Activated naive CD8-positive, alpha-beta T cell treated with anti-CD3 and anti-CD28 coated beads, Interleukin-2, amount 50 U/mL, for 24 hours (primary cell): ENCODE results near the gene SHMT2.
A peak's percentile ranks its signal among the peaks of the same experiment; 100 is the strongest.

Source experiments
- ATAC-seq: fragments of 150-1000 bp; cut with Tn5 transposase; one replicate; pipeline ENCODE4 v1.10.0; 2021
- DNase-seq: peaks from one replicate; pipeline ENCODE4 v3.0.0; 2021
- H3K27ac Mint-ChIP-seq: one replicate; pipeline ENCODE4 v1.8.0; 2021; ENCODE audit warnings: mild to moderate bottlenecking, mixed read lengths
- H3K27me3 Mint-ChIP-seq: one replicate; pipeline ENCODE4 v1.8.0; 2021; ENCODE audit warnings: mixed read lengths
- H3K36me3 Mint-ChIP-seq: one replicate; pipeline ENCODE4 v1.8.0; 2021; ENCODE audit warnings: low read depth, mixed read lengths
- H3K4me1 Mint-ChIP-seq: one replicate; pipeline ENCODE4 v1.8.0; 2021; ENCODE audit warnings: mixed read lengths
- H3K4me3 Mint-ChIP-seq: one replicate; pipeline ENCODE4 v1.8.0; 2021; ENCODE audit warnings: mild to moderate bottlenecking, moderate library complexity, mixed read lengths
- H3K9me3 Mint-ChIP-seq: one replicate; pipeline ENCODE4 v1.8.0; 2021; ENCODE audit warnings: mixed read lengths

The SHMT2 gene

DNA sequence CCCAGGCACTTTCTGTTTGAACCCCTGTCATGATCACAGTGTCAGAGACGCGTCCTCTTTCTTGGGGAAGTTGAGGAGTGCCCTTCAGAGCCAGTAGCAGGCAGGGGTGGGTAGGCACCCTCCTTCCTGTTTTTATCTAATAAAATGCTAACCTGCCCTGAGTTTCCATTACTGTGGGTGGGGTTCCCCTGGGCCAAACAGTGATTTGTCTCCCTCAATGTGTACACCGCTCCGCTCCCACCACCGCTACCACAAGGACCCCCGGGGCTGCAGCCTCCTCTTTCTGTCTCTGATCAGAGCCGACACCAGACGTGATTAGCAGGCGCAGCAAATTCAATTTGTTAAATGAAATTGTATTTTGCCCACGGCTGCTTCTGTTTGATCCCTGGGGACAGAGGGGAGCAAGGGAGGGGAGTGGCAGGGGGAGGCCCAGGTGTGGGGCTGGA is 5.1 kb downstream of the SHMT2 start:
- Mint-ChIP-seq H3K27me3 (peaks cover 22% of the 10 kb centered on the region), H3K9me3 (no peaks in the 10 kb centered on the region), H3K27ac (peak overlapping the region; percentile 56), H3K36me3 (peaks cover 48% of the 10 kb centered on the region), H3K4me3 (no peak overlapping the region), H3K4me1 (peaks cover 68% of the 10 kb centered on the region)
- DNase-seq (no peak), ATAC-seq (no peak)

DNA sequence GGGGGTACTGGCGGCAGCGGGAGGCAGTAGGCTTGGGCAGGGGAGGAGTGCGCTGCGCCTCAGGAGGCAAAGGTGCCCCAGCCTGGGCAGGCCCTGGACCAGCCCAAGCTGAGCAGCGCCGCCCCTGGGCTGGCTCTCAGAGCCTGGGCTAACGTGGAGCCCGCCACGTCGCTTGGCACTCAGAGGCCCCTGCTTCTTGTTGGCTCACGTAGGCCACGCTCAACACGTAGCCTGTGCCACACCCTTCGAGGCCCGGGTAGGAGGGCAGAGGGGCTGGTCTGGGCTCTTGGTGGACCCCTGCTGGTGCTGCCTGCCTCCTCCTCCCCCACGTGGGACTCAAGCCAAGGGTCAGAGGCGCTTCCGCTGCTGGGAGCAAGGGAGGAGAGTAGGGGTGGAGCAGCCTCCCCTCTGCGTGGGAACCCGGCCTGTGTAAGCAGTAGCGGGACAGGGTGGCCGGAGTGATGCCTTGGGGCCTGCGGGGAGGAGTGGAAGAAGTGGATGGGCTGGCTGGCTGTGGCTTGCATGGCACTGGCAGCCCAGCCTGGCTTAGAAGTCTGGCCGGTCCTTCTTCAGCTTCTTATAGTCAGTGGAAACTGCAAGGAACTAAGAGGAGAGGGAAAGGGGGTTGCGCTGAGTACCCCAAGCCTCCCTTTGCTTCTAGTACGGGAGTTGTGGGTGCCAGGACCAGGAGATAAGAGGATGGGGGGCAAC is 5.7 kb downstream of the SHMT2 start:
- DNase-seq = no peak
- no peak for ATAC-seq
- Mint-ChIP-seq H3K9me3 (no peaks in the 10 kb centered on the region), H3K36me3 (peaks cover 44% of the 10 kb centered on the region), H3K4me1 (peaks cover 68% of the 10 kb centered on the region), H3K27me3 (peaks cover 23% of the 10 kb centered on the region), H3K27ac (peak overlapping the region; percentile 27), H3K4me3 (no peak overlapping the region)

DNA sequence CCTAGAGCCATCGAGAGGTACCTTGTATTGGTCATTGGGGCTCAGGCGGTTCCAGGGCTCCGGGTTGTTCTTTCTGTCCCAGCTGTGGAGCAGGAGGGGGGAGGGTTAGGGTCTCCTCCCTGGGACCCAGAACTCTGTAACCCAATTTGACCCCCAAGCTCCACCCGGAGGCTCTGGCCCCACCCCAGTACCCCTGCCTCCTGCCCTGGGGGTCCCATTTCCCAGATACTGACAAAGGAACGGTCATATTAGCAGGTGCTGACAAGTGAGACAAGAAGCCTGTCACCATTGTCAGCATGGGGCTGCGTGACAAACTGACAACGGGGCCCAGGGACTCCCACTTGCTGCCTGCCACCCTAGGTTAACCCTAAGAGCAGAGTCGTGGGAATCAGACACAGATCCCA is 6.2 kb downstream of the SHMT2 start:
- peak overlapping the region; percentile 27 for H3K27ac Mint-ChIP-seq
- H3K9me3 Mint-ChIP-seq = no peaks in the 10 kb centered on the region
- H3K4me1 Mint-ChIP-seq = peaks cover 67% of the 10 kb centered on the region
- no peak for DNase-seq
- peaks cover 29% of the 10 kb centered on the region for H3K27me3 Mint-ChIP-seq
- H3K36me3 Mint-ChIP-seq = peaks cover 38% of the 10 kb centered on the region
- ATAC-seq = peak; percentile 4
- no peak overlapping the region for H3K4me3 Mint-ChIP-seq

DNA sequence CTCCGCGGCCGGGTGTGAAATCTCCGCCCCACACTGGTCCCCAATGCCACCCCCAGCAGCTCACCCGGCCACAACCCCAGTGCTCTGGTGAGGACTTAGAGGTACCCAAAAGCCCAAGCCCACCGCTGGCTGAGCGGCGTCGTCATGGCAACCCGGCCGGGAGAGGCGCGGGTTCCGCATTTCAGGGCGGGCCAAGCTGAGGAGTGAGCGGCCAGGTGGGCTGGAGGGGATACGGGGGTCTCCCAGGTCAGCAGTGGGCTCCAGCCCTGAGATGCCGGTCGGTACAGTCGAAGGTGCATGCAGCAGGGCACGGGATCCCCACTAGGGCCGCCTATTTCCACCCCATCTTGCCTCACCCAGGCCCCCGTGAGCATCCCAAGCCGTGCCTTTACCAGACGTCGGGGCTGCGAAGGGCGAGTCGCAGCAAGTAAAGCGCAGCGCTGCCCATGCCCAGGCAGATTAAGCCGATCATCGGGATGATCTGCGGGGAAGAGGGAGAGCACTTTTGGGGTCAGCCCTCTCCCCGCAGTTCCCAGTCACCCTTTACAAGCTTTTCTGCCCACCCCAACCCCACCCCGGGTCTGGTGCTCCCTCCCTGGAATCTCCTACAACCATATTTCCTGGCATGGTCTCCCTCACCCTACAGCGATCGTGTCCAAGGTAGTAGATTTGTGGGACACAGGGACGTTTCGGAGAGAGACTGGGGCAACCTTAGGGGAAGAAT is 6.9 kb downstream of the SHMT2 start:
- Mint-ChIP-seq H3K27me3 (peaks cover 35% of the 10 kb centered on the region), H3K4me1 (peaks cover 67% of the 10 kb centered on the region), H3K9me3 (no peaks in the 10 kb centered on the region), H3K4me3 (no peak overlapping the region), H3K36me3 (peaks cover 32% of the 10 kb centered on the region), H3K27ac (no peak overlapping the region)
- DNase-seq = peak; percentile 40
- peak; percentile 0 for ATAC-seq

DNA sequence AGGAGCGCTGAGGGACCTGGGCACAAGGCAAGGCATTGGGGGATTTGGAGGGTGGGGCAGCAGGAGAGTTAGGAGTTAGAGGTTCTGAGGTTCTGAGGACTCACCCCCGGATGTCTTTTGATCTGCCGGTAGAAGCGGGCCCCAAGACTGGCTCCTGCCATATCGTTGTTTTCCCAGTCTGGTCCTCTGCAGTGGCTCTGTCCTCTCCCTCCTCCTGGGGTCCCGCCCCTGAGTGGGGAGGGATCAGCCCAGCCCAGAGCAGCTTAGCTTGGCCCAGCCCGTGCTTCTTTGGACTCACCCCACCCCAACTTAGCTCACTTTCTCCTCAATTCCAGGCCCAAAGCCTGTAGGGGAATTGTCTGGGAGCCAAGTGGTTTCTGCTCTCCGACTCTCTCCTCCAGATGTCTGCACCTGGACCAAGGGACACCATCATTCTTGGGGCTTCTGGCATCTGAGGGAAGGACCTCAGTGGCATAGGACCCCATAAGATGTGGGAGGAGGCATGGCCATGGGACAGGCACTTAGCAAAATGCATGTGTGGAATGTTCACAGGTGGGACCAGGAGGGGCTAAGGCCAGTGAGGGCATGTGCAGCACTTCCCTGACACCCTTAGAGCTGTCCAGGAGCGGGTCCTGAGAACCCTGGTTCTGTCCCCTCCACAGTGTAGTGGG is 7.5 kb downstream of the SHMT2 start:
- H3K27me3 Mint-ChIP-seq = peaks cover 42% of the 10 kb centered on the region
- no peak for ATAC-seq

DNA sequence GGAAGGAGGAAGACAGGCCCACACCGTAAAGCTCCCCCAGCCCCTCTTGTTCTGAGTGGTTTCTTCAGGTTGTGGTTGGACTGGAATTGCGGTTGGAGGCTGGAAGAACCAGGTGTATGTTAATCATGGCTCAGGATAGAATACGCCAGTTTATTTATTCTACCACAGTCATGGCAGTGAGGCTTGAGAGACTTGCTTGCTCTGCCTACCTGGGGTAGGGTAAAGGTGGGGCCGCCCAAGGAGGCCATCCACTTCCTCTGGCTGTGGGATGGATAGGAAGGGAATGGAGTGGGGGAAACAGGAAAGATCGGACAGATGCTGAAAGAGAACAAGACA is 8.1 kb downstream of the SHMT2 start:
- peak overlapping the region; percentile 41 for H3K4me3 Mint-ChIP-seq
- H3K27ac Mint-ChIP-seq = no peak overlapping the region
- H3K4me1 Mint-ChIP-seq = peaks cover 68% of the 10 kb centered on the region
- H3K9me3 Mint-ChIP-seq = no peaks in the 10 kb centered on the region
- ATAC-seq = no peak
- DNase-seq = no peak
- peaks cover 46% of the 10 kb centered on the region for H3K27me3 Mint-ChIP-seq
- H3K36me3 Mint-ChIP-seq = peaks cover 22% of the 10 kb centered on the region

More for the DNA sequence above, 7.5 kb downstream of the SHMT2 start:
- Mint-ChIP-seq H3K4me3 (peak overlapping the region; percentile 41), H3K36me3 (peaks cover 26% of the 10 kb centered on the region), H3K4me1 (peaks cover 67% of the 10 kb centered on the region), H3K27ac (no peak overlapping the region), H3K9me3 (no peaks in the 10 kb centered on the region)
- DNase-seq = no peak

DNA sequence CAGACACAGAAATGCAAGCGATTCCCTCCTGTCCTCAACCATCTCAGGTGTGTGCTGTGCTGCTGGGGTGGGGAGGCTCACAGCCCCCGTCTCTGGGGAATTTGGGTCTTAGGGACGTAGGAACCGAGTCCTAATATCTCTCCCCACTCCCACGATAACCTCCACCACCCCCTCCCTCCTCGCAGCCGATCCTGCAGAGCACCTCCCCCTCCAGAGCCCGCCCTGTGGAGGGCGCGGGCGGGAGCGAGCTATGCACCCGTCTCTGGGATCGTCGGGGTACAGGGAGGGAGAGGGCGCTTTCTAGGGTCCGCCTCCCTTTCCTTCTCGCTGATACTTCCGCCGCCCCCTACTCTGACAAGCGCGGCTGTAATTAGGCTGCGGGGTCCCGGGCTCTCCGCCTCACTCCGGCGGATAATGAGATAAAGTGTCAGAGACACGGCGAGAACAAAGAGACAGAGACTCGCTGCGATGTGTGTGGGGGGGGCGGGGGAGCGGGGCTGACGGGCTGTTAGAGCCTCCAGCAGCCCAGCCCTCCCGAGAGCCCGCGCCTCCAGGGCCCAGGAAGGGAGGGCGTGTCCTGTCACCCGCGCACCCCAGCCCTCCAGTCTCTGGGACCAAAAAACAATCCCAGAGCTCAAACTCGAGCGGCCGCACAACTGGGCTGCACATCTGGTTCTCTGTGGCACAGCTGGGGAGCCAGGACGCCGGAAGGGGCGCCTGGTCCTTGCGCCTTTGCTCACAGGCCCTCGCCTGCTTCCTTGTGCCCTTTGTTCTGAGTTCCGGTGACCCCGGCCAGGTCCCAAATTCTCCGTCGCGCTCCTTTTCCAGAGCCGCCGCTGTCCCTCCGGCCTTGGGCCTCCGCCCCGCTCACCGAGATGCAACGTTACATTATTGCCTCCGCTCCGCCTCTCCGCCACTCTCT is 8.7 kb downstream of the SHMT2 start:
- Mint-ChIP-seq H3K36me3 (peaks cover 16% of the 10 kb centered on the region), H3K4me3 (peak overlapping the region; percentile 84), H3K9me3 (no peaks in the 10 kb centered on the region), H3K27ac (peak overlapping the region; percentile 18), H3K4me1 (peaks cover 67% of the 10 kb centered on the region), H3K27me3 (peaks cover 48% of the 10 kb centered on the region)
- DNase-seq = no peak
- ATAC-seq = no peak

DNA sequence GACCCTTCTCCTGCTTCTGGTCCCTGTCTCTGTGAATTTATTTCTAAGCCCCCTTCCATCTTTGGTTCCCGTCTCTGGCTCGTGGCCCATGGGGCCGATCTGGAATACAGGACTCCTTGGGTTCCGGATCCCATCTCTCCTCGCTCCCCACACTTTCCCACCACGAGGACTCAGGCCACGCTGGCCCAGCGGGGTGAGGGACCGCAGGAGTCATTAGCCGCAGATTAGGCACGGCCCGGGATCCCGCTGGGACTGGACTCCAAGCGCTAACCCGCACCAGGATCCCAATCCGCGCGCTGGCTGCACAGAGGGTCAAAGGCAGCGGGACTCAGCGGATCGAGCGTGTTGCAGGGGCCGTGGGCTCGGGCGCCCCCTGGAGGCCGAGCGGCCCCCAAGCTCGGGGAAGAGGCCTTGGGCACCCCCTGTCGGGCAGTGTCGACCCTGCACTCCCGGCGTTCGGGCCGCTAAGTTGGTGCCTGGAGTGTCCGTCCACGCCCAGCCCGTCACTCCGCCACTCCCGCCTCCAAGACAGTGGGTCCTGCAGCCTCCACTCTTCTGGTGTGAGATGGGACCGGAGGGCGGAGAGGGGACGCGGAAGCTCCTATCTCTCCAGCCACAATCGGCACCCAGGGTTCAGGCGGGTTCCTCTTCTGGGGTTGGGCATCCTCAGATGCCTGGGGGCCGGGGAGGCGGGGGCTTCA is 9.5 kb downstream of the SHMT2 start:
- Mint-ChIP-seq H3K36me3 (peaks cover 8% of the 10 kb centered on the region), H3K9me3 (no peaks in the 10 kb centered on the region), H3K27me3 (peaks cover 51% of the 10 kb centered on the region)

DNA sequence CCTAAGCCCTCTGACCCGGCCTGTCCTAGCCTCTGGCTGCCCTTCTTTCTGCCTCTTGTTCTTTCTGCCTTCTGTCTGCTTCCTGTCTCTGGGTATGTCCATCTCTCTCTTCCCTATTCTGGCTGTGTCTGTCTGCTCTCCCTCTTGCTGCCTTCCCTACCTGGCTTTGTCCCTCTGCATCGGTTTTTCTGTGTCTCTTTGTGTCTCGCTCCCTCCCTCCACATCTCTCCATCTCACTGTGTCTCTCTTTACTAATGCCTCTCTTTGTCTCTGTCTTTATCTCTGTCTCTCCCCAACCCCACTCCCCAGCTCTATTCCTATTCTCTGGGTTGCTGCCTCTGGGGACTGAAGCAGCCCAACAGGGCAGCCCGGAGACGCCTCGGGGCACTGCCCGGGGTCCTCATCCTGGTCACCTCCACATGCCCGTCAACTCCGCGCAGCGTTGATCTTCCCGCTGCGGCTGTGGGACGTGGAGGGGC is 10.1 kb downstream of the SHMT2 start:
- no peak for ATAC-seq
- peaks cover 63% of the 10 kb centered on the region for H3K4me1 Mint-ChIP-seq
- no peak for DNase-seq
- peak overlapping the region; percentile 84 for H3K4me3 Mint-ChIP-seq
- peaks cover 1% of the 10 kb centered on the region for H3K36me3 Mint-ChIP-seq
- H3K27me3 Mint-ChIP-seq = peaks cover 56% of the 10 kb centered on the region
- peak overlapping the region; percentile 72 for H3K27ac Mint-ChIP-seq
- no peaks in the 10 kb centered on the region for H3K9me3 Mint-ChIP-seq

More for the DNA sequence above, 9.5 kb downstream of the SHMT2 start:
- Mint-ChIP-seq H3K4me3 (peak overlapping the region; percentile 84), H3K27ac (peak overlapping the region; percentile 72), H3K4me1 (peaks cover 67% of the 10 kb centered on the region)
- ATAC-seq (peak; percentile 55), DNase-seq (peak; percentile 93)

DNA sequence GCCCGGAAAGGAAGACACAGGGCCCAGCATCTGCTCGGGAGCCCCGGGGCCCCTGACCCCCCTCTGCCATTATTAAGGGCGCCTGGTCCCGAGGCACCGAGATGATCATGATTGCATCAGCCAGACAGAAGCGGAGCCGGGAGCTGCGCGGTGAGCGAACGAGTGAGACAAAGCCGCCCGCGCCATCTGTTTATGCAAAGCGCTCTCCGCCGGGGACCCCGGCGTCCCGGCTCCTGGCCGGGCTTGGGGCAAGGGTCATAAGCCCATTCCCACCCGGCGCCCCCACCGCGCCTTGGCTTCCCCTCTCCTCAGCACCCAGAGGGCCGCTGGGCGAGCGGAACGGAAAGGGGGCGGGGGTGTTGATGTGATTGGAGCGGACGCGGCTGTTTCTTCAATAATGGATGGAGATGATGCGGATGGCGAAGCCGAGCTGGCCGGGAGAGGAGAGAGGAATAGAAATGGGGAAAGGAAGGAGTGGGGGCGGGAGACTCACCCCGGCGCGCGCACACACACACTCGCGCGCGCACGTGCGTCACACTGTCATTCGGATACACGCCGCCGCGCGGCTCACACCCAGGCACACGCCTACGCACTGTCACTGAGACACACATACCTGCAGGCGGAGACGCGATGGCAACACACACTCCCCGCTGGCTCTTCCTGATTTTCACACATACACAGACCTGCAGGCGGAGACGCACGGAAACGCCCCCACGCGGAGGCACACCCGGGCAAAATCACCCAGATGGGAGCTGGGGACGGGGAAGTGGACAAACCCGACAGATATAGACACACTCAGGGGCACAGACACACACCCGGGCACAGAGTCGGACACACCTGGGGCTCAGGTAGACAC is 10.8 kb downstream of the SHMT2 start:
- no peaks in the 10 kb centered on the region for H3K36me3 Mint-ChIP-seq
- peak overlapping the region; percentile 86 for H3K27ac Mint-ChIP-seq
- H3K9me3 Mint-ChIP-seq = no peaks in the 10 kb centered on the region
- H3K4me3 Mint-ChIP-seq = peak overlapping the region; percentile 84
- DNase-seq (peak; percentile 70), ATAC-seq (no peak)
- peaks cover 62% of the 10 kb centered on the region for H3K27me3 Mint-ChIP-seq
- peaks cover 62% of the 10 kb centered on the region for H3K4me1 Mint-ChIP-seq

DNA sequence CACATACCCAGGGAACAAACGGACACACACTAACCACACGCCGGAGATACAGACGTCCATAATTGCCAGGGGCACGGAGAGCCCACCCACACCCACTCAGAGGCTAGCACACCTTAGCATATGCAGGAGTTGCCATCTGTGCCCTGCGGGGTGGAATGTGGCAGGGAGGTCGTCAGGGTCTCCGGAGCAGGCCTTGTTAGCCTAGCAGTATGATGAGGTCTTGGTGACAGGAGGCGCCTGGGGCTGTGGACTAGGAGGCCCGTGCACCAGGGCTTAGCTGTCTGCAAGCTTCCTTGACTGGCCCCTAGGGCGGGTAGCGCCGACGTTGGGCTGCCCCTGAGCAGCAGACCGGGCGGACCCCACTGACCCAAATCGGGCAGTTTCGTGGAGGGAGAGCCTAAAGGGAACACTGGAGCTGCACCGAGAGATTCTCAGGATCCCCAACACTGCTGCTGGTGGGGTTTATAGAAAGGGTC is 11.5 kb downstream of the SHMT2 start:
- peak overlapping the region; percentile 86 for H3K27ac Mint-ChIP-seq
- no peaks in the 10 kb centered on the region for H3K36me3 Mint-ChIP-seq
- peaks cover 62% of the 10 kb centered on the region for H3K27me3 Mint-ChIP-seq
- peaks cover 58% of the 10 kb centered on the region for H3K4me1 Mint-ChIP-seq
- no peak for ATAC-seq
- DNase-seq = no peak
- H3K9me3 Mint-ChIP-seq = no peaks in the 10 kb centered on the region
- peak overlapping the region; percentile 84 for H3K4me3 Mint-ChIP-seq

DNA sequence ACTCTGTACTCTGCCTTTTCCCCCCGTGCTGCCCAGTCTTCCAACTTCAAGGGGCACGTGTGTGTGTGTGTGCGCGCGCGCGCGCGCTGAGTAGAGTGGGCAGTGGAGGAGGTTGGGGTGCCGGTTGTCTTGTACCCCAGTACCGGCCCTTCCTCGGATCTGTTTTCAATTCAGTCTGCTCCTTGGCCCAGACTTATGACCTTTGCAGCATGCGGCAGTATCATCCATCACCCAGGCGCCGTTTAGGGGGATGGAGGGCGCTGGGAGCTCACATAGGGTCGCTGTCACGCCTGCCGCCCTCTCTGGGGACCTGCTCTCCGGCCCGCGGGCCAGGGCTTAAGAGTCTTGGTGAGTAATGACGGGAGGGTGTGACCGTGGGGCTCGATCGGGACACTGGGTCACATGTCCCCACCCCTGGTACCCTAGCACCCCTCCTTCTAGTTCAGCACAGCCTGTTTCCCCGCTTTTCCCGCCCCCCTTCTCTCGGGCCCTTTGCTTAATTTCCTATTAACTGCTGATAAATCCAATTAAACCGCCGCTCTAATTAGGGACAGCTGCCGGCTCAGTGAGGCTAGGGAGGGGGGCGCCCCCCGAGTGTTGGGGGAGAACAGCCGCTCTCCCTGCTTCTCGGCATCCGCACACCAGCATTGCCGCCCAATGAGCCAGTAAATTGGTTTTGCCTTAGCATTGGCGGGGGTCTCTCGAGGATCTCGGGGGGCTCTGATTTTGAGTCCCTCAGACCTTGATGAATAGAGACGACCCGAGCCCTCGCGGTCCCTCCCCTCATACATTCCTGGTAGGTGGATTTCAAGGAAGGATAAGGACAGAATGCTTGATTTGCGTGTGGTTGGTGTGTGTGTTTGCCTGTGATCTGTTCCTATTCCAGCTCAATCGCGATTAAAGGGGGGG is 12.1 kb downstream of the SHMT2 start:
- peaks cover 61% of the 10 kb centered on the region for H3K27me3 Mint-ChIP-seq
- H3K27ac Mint-ChIP-seq = no peak overlapping the region
- no peaks in the 10 kb centered on the region for H3K9me3 Mint-ChIP-seq
- H3K36me3 Mint-ChIP-seq = no peaks in the 10 kb centered on the region
- DNase-seq = no peak
- peaks cover 54% of the 10 kb centered on the region for H3K4me1 Mint-ChIP-seq
- no peak for ATAC-seq
- no peak overlapping the region for H3K4me3 Mint-ChIP-seq
